K562 (cell line): ENCODE results near the gene MYO10. TPM values are rescaled to one million over a fixed set of nuclear protein-coding genes. Genes with fewer than 3 reads are reported as not detected.

Experiments
- ATAC-seq: fragments of 200-7000 bp; cut with Tn5 transposase; 3 replicates; pipeline ENCODE4 v1.9.1; 2020; ENCODE audit warnings: moderate library complexity
- BruUV-seq: library from RNA; stranded (reverse); fragments of 400-500 nt; replicated peaks from 2 replicates; lab custom pipeline; 2021; lab: Mats Ljungman, UMichigan
- CTCF ChIA-PET: fragments of 300-600 bp; formaldehyde crosslinking; extraction: SDS; loops from one replicate; lab custom pipeline; 2021; ENCODE audit warnings: low intra/inter-chr PET ratio; lab: Yijun Ruan, JAX
- POLR2A ChIA-PET: fragments of 300-600, 350-650 bp; sonication (Branson Sonifier 250); formaldehyde crosslinking; extraction: SDS; loops from one replicate; lab custom pipeline; 2021; ENCODE audit warnings: antibody characterized with exemption, inconsistent platforms; lab: Yijun Ruan, JAX
- DNase-seq, 4 experiments: peaks; one replicate each; pipeline versions ENCODE4 v3.0.0 to v3.0.0-alpha.2; 2011 to 2018; ENCODE audit warnings: low spot score in 3 of 4, mixed read lengths in 3 of 4; ENCODE audit errors: extremely low read depth in 1 of 4
- FAIRE-seq: peaks from 2 replicates; lab custom pipeline; 2011; peaks lifted over from hg19 to GRCh38; lab: Jason Lieb, UNC
- H2AFZ ChIP-seq: 2 replicates; pipeline ENCODE4 v1.6.0; 2011; ENCODE audit warnings: low read depth, low read length, control low read depth, inconsistent platforms
- H3K27ac ChIP-seq: fragments of 200-600 bp; 3 replicates; pipeline ENCODE4 v1.8.0; 2011; ENCODE audit warnings: low read depth, mild to moderate bottlenecking, control low read depth, inconsistent platforms, low read length, moderate library complexity, mixed read lengths; ENCODE audit errors: extremely low read depth
- H3K27me3 ChIP-seq, 2 experiments: fragments of 300-600 bp in 1 of 2; 2 replicates in 1 of 2; 3 replicates in 1 of 2; pipeline versions ENCODE4 v1.6.0 to v1.8.0; 2011; ENCODE audit warnings: inconsistent platforms in 2 of 2, low read length in 2 of 2, mild to moderate bottlenecking in 1 of 2, mixed read lengths in 1 of 2, moderate library complexity in 1 of 2; ENCODE audit not compliant: control insufficient read depth in 2 of 2, insufficient read depth in 2 of 2
- H3K36me3 ChIP-seq: fragments of 300-600 bp; 3 replicates; pipeline ENCODE4 v1.8.0; 2011; ENCODE audit warnings: mild to moderate bottlenecking, low read length, inconsistent platforms; ENCODE audit not compliant: control insufficient read depth, insufficient read depth
- H3K4me1 ChIP-seq, 2 experiments: fragments of 200-600 bp in 1 of 2; replicated peaks in 1 of 2; 2 replicates in 1 of 2; 3 replicates in 1 of 2; pipeline versions ENCODE4 v1.5.1 to v1.8.0; 2011; ENCODE audit warnings: inconsistent platforms in 2 of 2, low read length in 2 of 2, mild to moderate bottlenecking in 1 of 2, mixed read lengths in 1 of 2, moderate library complexity in 1 of 2; ENCODE audit not compliant: control insufficient read depth in 2 of 2, insufficient read depth in 2 of 2
- H3K4me2 ChIP-seq: 2 replicates; pipeline ENCODE4 v1.6.1; 2011; ENCODE audit warnings: low read length, control low read depth, inconsistent platforms, mixed read lengths; ENCODE audit not compliant: insufficient read depth
- H3K4me3 ChIP-seq: fragments of 200-600 bp; sonication (generic), shearing (Covaris generic); 2 replicates; pipeline ENCODE4 v1.5.1; 2016; ENCODE audit warnings: control low read depth, inconsistent platforms
- H3K79me2 ChIP-seq: fragments of 200-600 bp; 3 replicates; pipeline ENCODE4 v1.8.0; 2011; ENCODE audit warnings: low read length, inconsistent platforms; ENCODE audit not compliant: control insufficient read depth, insufficient read depth
- H3K9ac ChIP-seq, 2 experiments: 2 replicates each; pipeline versions ENCODE4 v1.6.0 to v1.6.1; 2011; ENCODE audit warnings: low read depth in 2 of 2, low read length in 2 of 2, control low read depth in 1 of 2, inconsistent platforms in 1 of 2, mild to moderate bottlenecking in 1 of 2, mixed read lengths in 1 of 2; ENCODE audit not compliant: insufficient read depth in 1 of 2
- H3K9me1 ChIP-seq: one replicate; pipeline ENCODE4 v1.6.0; 2011; ENCODE audit warnings: inconsistent platforms, mild to moderate bottlenecking, low read length, moderate library complexity; ENCODE audit not compliant: control insufficient read depth, insufficient read depth
- H3K9me3 ChIP-seq: replicated peaks from 2 replicates; pipeline ENCODE4 v1.5.1; 2011; ENCODE audit warnings: low read depth, low read length, inconsistent platforms; ENCODE audit not compliant: control insufficient read depth, insufficient read depth
- H4K20me1 ChIP-seq: replicated peaks from 2 replicates; pipeline ENCODE4 v1.6.1; 2011; ENCODE audit warnings: low read length, inconsistent platforms, mixed read lengths; ENCODE audit not compliant: control insufficient read depth, insufficient read depth
- CHD4 ChIP-seq: fragments of 200-600 bp; sonication (generic); IDR thresholded peaks from 3 replicates; pipeline ENCODE4 v1.6.1; 2012; ENCODE audit warnings: low read depth, mild to moderate bottlenecking, mixed read lengths, low read length, inconsistent platforms; ENCODE audit not compliant: insufficient read depth, insufficient replicate concordance, poor library complexity, severe bottlenecking
- EP300 ChIP-seq: IDR thresholded peaks from 2 replicates; pipeline ENCODE4 v1.6.1; 2012; ENCODE audit warnings: low read length, improper control_type of control experiment
- SAFB2 ChIP-seq: fragments of 200-400 bp; formaldehyde crosslinking; IDR thresholded peaks from 2 replicates; pipeline ENCODE4 v1.6.1; 2018; ENCODE audit warnings: borderline replicate concordance, low read length, low read depth, moderate library complexity; ENCODE audit not compliant: severe bottlenecking
- U2AF1 ChIP-seq: fragments of 200-400 bp; formaldehyde crosslinking; optimal IDR thresholded peaks from 2 replicates; pipeline ENCODE3; 2017; ENCODE audit warnings: mild to moderate bottlenecking, low read depth, low read length, moderate library complexity
- ZEB2 ChIP-seq: fragments of 450-650 bp; IDR thresholded peaks from 2 replicates; pipeline ENCODE4 v1.6.1; 2016
- ZNF583 ChIP-seq: fragments of 250-450 bp; sonication (Bioruptor Pico); IDR thresholded peaks from 2 replicates; pipeline ENCODE4 v1.4.0; 2020
- WGBS: fragments of 100-300 bp; shearing (Covaris generic); methylation state at CpG from one replicate; pipeline ENCODE4 v1.1.6; 2016; ENCODE audit warnings: low coverage, mixed read lengths; ENCODE audit not compliant: insufficient coverage; ENCODE audit errors: missing lambda C conversion rate; 5-methylcytosine and 5-hydroxymethylcytosine counted together
- in situ Hi-C: fragments of 300-500 bp; cut with MboI; formaldehyde crosslinking; loops from 4 replicates; pipeline ENCODE4 v1.15.0; 2018; ENCODE audit warnings: inconsistent platforms, mixed read lengths
- intact Hi-C: fragments of 100-400 bp; cut with micrococcal nuclease; formaldehyde crosslinking; loops from 2 replicates; pipeline ENCODE4 v1.14.2; 2022
- polyA plus RNA-seq, 8 experiments: library from polyadenylated mRNA; depleted of rRNA in 4 of 8; stranded (reverse) in 5 of 8; unstranded in 3 of 8; fragments of >200 nt; fragmentation: Nextera tagmentation in 2 of 8; fragmentation: Illumina TruSeq in 1 of 8; extraction: Ambion mirVana in 2 of 8; extraction: Trizol in 1 of 8; gene quantifications; 2 replicates each; pipeline versions ENCODE4 v1.2.1 to v1.2.3, GENCODE V29; 2011 to 2014; ENCODE audit warnings: inconsistent platforms in 1 of 8, missing spikeins in 1 of 8
- total RNA-seq, 7 experiments: library from RNA; depleted of rRNA in 6 of 7; stranded (reverse); fragments of >200 nt in 6 of 7; fragmentation: Illumina TruSeq in 2 of 7; extraction: Trizol in 2 of 7; gene quantifications; 2 replicates each; pipeline versions ENCODE4 v1.2.1 to v1.2.3, GENCODE V29; 2011 to 2021; ENCODE audit warnings: low replicate concordance in 1 of 7
- TF ChIP-seq, protein P1 (sequence below): fragments of 450-650 bp; IDR thresholded peaks from 2 replicates; pipeline ENCODE4 v1.7.1; 2018; ENCODE audit warnings: mild to moderate bottlenecking, low read depth; ENCODE audit not compliant: partially characterized antibody
- TF ChIP-seq, protein P2 (sequence below): fragments of 450-650 bp; IDR thresholded peaks from 2 replicates; pipeline ENCODE4 v1.7.0; 2016; ENCODE audit warnings: borderline replicate concordance

MYO10 gene
- total and polyA plus RNA-seq, 9 of the 15 experiments (the other 6 are each of a cell fraction or from before 2014, with no cell fraction given) = 0.04 to 0.24 TPM; not detected in 7

DNA sequence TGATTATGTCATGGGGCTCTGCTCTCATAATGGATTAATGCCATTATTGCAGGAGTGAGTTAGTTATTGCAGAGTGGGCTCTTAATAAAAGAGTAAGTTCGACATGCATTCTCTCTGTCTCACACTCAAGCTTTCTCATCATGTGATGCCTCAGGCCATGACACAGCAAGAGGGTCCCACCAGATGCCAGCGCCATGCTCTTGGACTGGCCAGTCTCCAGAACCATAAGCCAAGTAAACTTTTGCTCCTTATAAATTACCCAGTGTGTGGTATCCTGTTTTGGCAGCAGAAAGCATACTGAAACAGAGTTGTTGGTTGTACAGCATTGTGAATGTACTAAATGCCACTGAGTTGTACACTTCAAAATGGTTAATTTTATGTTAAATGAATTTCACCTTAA is 138.1 kb downstream of the MYO10 start:
- DNase-seq (no peak), FAIRE-seq (no peak), ATAC-seq (no peak)
- Histone ChIP-seq H4K20me1 (no peaks in the 10 kb centered on the region), H3K4me3 (no peak overlapping the region), H3K27ac (no peak overlapping the region), H3K4me1 (no peaks in the 10 kb centered on the region), H3K9me3 (no peaks in the 10 kb centered on the region), H3K9ac (no peak overlapping the region), H2AFZ (no peak overlapping the region), H3K4me2 (no peak overlapping the region), H3K27me3 (peaks cover 0 to 7% of the 10 kb centered on the region in 2 experiments; a peak in 2 of 5 replicates), H3K9me1 (no peaks in the 10 kb centered on the region), H3K79me2 (no peaks in the 10 kb centered on the region), H3K36me3 (no peaks in the 10 kb centered on the region)
- intact Hi-C loops (no loop called here), in situ Hi-C loops (loop anchor here (25.0 kb wide), 1 partner anchor 1514 kb away; no protein-coding TSS in a partner anchor)
- ChIA-PET POLR2A (no interaction called here), CTCF (no interaction called here)
- TF ChIP-seq EP300 = no peak
- TF ChIP-seq ZNF583 (CRISPR knock-in tag) = no peak
- TF ChIP-seq CHD4 = no peak
- TF ChIP-seq, protein P1, sequence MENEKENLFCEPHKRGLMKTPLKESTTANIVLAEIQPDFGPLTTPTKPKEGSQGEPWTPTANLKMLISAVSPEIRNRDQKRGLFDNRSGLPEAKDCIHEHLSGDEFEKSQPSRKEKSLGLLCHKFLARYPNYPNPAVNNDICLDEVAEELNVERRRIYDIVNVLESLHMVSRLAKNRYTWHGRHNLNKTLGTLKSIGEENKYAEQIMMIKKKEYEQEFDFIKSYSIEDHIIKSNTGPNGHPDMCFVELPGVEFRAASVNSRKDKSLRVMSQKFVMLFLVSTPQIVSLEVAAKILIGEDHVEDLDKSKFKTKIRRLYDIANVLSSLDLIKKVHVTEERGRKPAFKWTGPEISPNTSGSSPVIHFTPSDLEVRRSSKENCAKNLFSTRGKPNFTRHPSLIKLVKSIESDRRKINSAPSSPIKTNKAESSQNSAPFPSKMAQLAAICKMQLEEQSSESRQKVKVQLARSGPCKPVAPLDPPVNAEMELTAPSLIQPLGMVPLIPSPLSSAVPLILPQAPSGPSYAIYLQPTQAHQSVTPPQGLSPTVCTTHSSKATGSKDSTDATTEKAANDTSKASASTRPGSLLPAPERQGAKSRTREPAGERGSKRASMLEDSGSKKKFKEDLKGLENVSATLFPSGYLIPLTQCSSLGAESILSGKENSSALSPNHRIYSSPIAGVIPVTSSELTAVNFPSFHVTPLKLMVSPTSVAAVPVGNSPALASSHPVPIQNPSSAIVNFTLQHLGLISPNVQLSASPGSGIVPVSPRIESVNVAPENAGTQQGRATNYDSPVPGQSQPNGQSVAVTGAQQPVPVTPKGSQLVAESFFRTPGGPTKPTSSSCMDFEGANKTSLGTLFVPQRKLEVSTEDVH = no peak
- TF ChIP-seq U2AF1 = no peak
- TF ChIP-seq ZEB2 = no peak
- no peak for TF ChIP-seq SAFB2
- TF ChIP-seq, protein P2, sequence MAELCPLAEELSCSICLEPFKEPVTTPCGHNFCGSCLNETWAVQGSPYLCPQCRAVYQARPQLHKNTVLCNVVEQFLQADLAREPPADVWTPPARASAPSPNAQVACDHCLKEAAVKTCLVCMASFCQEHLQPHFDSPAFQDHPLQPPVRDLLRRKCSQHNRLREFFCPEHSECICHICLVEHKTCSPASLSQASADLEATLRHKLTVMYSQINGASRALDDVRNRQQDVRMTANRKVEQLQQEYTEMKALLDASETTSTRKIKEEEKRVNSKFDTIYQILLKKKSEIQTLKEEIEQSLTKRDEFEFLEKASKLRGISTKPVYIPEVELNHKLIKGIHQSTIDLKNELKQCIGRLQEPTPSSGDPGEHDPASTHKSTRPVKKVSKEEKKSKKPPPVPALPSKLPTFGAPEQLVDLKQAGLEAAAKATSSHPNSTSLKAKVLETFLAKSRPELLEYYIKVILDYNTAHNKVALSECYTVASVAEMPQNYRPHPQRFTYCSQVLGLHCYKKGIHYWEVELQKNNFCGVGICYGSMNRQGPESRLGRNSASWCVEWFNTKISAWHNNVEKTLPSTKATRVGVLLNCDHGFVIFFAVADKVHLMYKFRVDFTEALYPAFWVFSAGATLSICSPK = no peak
- 2% methylated on average over 2 of the region's 2 CpGs for WGBS
- no TSS peak for BruUV-seq
